ENCODE data around the gene MACROD2. TPM values are rescaled to one million over a fixed set of nuclear protein-coding genes. Genes with fewer than 3 reads are reported as not detected.

MACROD2 gene
- total RNA-seq, 2 donors from 2014 or later: 8.0 to 19.4 TPM

GRCh38 chr20:14064333-14064732, 69.0 kb downstream of the MACROD2 start:
- intact Hi-C loops (cut with DNase I): no loop called here
- TF ChIP-seq POLR2A (IDR thresholded peaks at IDR 0.05): no peak
- no peak for TF ChIP-seq POLR2AphosphoS5 (IDR thresholded peaks at IDR 0.05)
- TF ChIP-seq CTCF (IDR thresholded peaks at IDR 0.05): no peak
- Histone ChIP-seq H3K27ac (no peak overlapping the region), H3K4me1 (replicated peaks) (no peaks in the 10 kb centered on the region), H3K4me3 (no peak overlapping the region), H3K27me3 (replicated peaks; ENCODE audit: insufficient read depth) (no peaks in the 10 kb centered on the region), H3K9me3 (no peaks in the 10 kb centered on the region), H3K36me3 (no peaks in the 10 kb centered on the region)
- WGBS: 89% methylated on average over 3 of the region's 3 CpGs
- no peak for DNase-seq (ENCODE audit: low spot score)

GRCh38 chr20:14064921-14065320, 69.6 kb downstream of the MACROD2 start:
- no peaks in the 10 kb centered on the region for H3K27me3 ChIP-seq (replicated peaks; ENCODE audit: insufficient read depth)
- DNase-seq (ENCODE audit: low spot score): no peak
- no peaks in the 10 kb centered on the region for H3K9me3 ChIP-seq
- 76% methylated on average over 5 of the region's 5 CpGs for WGBS
- H3K27ac ChIP-seq: no peak overlapping the region
- no peaks in the 10 kb centered on the region for H3K4me1 ChIP-seq (replicated peaks)
- intact Hi-C loops (cut with DNase I): no loop called here
- H3K4me3 ChIP-seq: no peak overlapping the region
- H3K36me3 ChIP-seq: no peaks in the 10 kb centered on the region
- TF ChIP-seq CTCF (IDR thresholded peaks at IDR 0.05) (no peak), POLR2AphosphoS5 (IDR thresholded peaks at IDR 0.05) (no peak), POLR2A (IDR thresholded peaks at IDR 0.05) (no peak)

- no peaks in the 10 kb centered on the region for H3K4me1 ChIP-seq (replicated peaks)
- WGBS: 90% methylated on average over 3 of the region's 3 CpGs
- H3K36me3 ChIP-seq: no peaks in the 10 kb centered on the region
- intact Hi-C loops (cut with DNase I): no loop called here
- no peak overlapping the region for H3K27ac ChIP-seq
- TF ChIP-seq CTCF (IDR thresholded peaks at IDR 0.05) (no peak), POLR2AphosphoS5 (IDR thresholded peaks at IDR 0.05) (no peak), POLR2A (IDR thresholded peaks at IDR 0.05) (no peak)
- H3K27me3 ChIP-seq (replicated peaks; ENCODE audit: insufficient read depth): no peaks in the 10 kb centered on the region
- no peak overlapping the region for H3K4me3 ChIP-seq
- DNase-seq (ENCODE audit: low spot score): no peak
- no peaks in the 10 kb centered on the region for H3K9me3 ChIP-seq
These were observed 70.5 kb downstream of the MACROD2 start for GRCh38 chr20:14065774-14066173.

- H3K4me1 ChIP-seq (replicated peaks): no peaks in the 10 kb centered on the region
- H3K9me3 ChIP-seq: no peaks in the 10 kb centered on the region
- H3K27ac ChIP-seq: no peak overlapping the region
- intact Hi-C loops (cut with DNase I): no loop called here
- no peaks in the 10 kb centered on the region for H3K36me3 ChIP-seq
- no peak overlapping the region for H3K4me3 ChIP-seq
- no peak for DNase-seq (ENCODE audit: low spot score)
- H3K27me3 ChIP-seq (replicated peaks; ENCODE audit: insufficient read depth): no peaks in the 10 kb centered on the region
- no peak for TF ChIP-seq POLR2A (IDR thresholded peaks at IDR 0.05)
- TF ChIP-seq POLR2AphosphoS5 (IDR thresholded peaks at IDR 0.05): no peak
- no peak for TF ChIP-seq CTCF (IDR thresholded peaks at IDR 0.05)
These were observed 72.3 kb downstream of the MACROD2 start for GRCh38 chr20:14067603-14068002.

- DNase-seq (ENCODE audit: low spot score): no peak
- TF ChIP-seq POLR2A (IDR thresholded peaks at IDR 0.05): no peak
- TF ChIP-seq CTCF (IDR thresholded peaks at IDR 0.05): no peak
- TF ChIP-seq POLR2AphosphoS5 (IDR thresholded peaks at IDR 0.05): no peak
- Histone ChIP-seq H3K4me1 (replicated peaks) (no peaks in the 10 kb centered on the region), H3K4me3 (no peak overlapping the region), H3K9me3 (no peaks in the 10 kb centered on the region), H3K27ac (no peak overlapping the region), H3K27me3 (replicated peaks; ENCODE audit: insufficient read depth) (no peaks in the 10 kb centered on the region), H3K36me3 (no peaks in the 10 kb centered on the region)
- intact Hi-C loops (cut with DNase I): no loop called here
- WGBS: 81% methylated on average over 5 of the region's 5 CpGs
These were observed 74.5 kb downstream of the MACROD2 start for GRCh38 chr20:14069796-14070195.
